ENCODE measurements around the gene PIGL. TPM values are rescaled to one million over a fixed set of nuclear protein-coding genes. Genes with fewer than 3 reads are reported as not detected.

PIGL gene
- total RNA-seq, 1 experiment from 2014 or later, result 59.2 TPM

DNA sequence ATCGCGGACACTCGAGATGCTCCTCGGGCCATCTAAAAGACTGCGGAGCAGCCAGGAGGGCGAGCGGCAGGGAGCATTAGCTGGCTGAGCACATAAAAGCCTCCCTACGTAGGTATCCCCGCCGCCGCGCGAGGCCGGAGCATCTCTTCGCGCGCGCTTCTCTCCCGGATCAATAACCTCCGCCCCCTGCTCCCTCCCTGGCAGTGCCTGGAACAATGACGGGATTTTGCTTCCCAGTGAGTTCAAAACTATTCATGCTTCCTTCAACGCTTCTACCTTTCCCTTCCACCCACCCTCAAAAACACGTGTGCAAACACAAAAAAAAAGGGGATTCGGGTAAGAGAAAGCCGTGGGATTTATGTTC is 135.3 kb downstream of the PIGL start:
- peak overlapping the region; percentile 82 for H2AFZ ChIP-seq
- peak in 1 of 2 experiments; percentile 8 for DNase-seq
- CTCF ChIA-PET, result interaction anchor here (0.6 to 1.0 kb wide), 2 partner anchors 94 to 122 kb away, joined by 4 to 7 read pairs; no protein-coding TSS in a partner anchor
- peaks cover 13% of the 10 kb centered on the region for H3K79me2 ChIP-seq (ENCODE audit: low read depth)
- no peak for TF ChIP-seq EZH2 (IDR thresholded peaks at IDR 0.05; ENCODE audit: low read depth)
- TF ChIP-seq, protein P1, sequence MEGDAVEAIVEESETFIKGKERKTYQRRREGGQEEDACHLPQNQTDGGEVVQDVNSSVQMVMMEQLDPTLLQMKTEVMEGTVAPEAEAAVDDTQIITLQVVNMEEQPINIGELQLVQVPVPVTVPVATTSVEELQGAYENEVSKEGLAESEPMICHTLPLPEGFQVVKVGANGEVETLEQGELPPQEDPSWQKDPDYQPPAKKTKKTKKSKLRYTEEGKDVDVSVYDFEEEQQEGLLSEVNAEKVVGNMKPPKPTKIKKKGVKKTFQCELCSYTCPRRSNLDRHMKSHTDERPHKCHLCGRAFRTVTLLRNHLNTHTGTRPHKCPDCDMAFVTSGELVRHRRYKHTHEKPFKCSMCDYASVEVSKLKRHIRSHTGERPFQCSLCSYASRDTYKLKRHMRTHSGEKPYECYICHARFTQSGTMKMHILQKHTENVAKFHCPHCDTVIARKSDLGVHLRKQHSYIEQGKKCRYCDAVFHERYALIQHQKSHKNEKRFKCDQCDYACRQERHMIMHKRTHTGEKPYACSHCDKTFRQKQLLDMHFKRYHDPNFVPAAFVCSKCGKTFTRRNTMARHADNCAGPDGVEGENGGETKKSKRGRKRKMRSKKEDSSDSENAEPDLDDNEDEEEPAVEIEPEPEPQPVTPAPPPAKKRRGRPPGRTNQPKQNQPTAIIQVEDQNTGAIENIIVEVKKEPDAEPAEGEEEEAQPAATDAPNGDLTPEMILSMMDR (conservative IDR thresholded peaks at IDR 0.05), result no peak
- no peaks in the 10 kb centered on the region for H4K20me1 ChIP-seq (ENCODE audit: insufficient read depth)
- intact Hi-C loops (cut with micrococcal nuclease; ENCODE audit: unreplicated experiment), result loop anchor here (5.0 kb wide), 2 partner anchors 65 to 135 kb away; partner anchors contain the start of genes NCOR1 and PIGL
- H3K9me2 ChIP-seq (ENCODE audit: insufficient read depth), result no peaks in the 10 kb centered on the region
- POLR2A ChIA-PET (ENCODE audit: unreplicated experiment), result no interaction called here
- H3K27ac ChIP-seq, result no peak overlapping the region
- no peaks in the 10 kb centered on the region; the same call in 1 of the 2 replicates for H3F3A ChIP-seq (ENCODE audit: insufficient read depth, low read depth)
- H3K4me1 ChIP-seq (replicated peaks; ENCODE audit: insufficient read depth), result peaks cover 10% of the 10 kb centered on the region
- H3K4me3 ChIP-seq, result peak overlapping the region; percentile 73
- no peaks in the 10 kb centered on the region for H3K9me3 ChIP-seq (ENCODE audit: insufficient read depth, low read depth)
- H3K36me3 ChIP-seq (ENCODE audit: low read depth), result no peaks in the 10 kb centered on the region
- peak overlapping the region; percentile 96 for H3K4me2 ChIP-seq
- H3K27me3 ChIP-seq (ENCODE audit: insufficient read depth, low read depth), result no peaks in the 10 kb centered on the region
- BruUV-seq (replicated peaks), result TSS peak; percentile 64

DNA sequence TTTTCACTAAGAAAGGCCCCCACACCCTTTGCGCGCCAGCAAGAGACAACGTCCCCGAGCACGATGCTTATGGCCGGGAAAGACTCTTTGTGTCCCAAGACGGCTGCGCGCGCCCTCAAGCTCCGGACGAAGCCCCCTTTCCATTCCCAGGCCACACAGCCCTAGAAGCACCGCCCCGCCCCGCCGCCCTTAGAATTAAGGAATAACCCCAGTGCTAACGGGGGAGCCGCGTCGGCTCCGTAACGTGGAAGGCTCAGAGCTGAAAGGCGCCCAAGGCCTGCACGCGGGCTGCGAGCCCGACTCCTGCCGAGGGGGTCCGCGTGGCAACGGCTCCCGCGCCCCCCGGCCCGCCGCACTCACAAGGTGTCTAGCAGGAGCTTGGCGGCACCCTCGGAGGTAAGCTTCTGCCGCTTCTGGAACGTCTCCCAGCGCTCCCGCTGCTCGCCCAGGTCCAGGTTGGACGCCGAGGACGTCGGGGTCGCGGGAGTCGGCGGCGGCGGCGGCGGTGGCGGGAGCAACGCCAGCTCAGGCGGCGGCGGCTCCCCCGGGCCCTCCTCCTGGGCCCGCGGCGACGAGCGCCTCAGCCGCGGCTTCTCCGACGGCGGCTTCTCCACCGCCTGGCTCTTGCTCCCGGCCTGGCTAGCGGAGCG is 135.8 kb downstream of the PIGL start:
- H3K27ac ChIP-seq, result no peak overlapping the region
- peak overlapping the region; percentile 73 for H3K4me3 ChIP-seq
- POLR2A ChIA-PET (ENCODE audit: unreplicated experiment), result interaction anchor here (0.6 to 0.7 kb wide), 2 partner anchors 67 to 703 kb away, joined by 6 to 7 read pairs; no protein-coding TSS in a partner anchor
- peaks cover 10% of the 10 kb centered on the region for H3K4me1 ChIP-seq (replicated peaks; ENCODE audit: insufficient read depth)
- H3K79me2 ChIP-seq (ENCODE audit: low read depth), result peaks cover 13% of the 10 kb centered on the region
- no peak for TF ChIP-seq EZH2 (IDR thresholded peaks at IDR 0.05; ENCODE audit: low read depth)
- TF ChIP-seq, protein P1 (conservative IDR thresholded peaks at IDR 0.05), result no peak
- no TSS peak for BruUV-seq (replicated peaks)
- H3K27me3 ChIP-seq (ENCODE audit: insufficient read depth, low read depth), result no peaks in the 10 kb centered on the region
- H3K9me2 ChIP-seq (ENCODE audit: insufficient read depth), result no peaks in the 10 kb centered on the region
- DNase-seq, result peak in 1 of 2 experiments; percentile 49
- H2AFZ ChIP-seq, result peak overlapping the region; percentile 82
- H3K36me3 ChIP-seq (ENCODE audit: low read depth), result no peaks in the 10 kb centered on the region
- H3K9me3 ChIP-seq (ENCODE audit: insufficient read depth, low read depth), result no peaks in the 10 kb centered on the region
- no peaks in the 10 kb centered on the region; the same call in 1 of the 2 replicates for H3F3A ChIP-seq (ENCODE audit: insufficient read depth, low read depth)
- no peaks in the 10 kb centered on the region for H4K20me1 ChIP-seq (ENCODE audit: insufficient read depth)
- CTCF ChIA-PET, result interaction anchor here (0.6 to 1.0 kb wide), 4 partner anchors 11 to 122 kb away, joined by 4 to 8 read pairs (median 6); no protein-coding TSS in a partner anchor
- peak overlapping the region; percentile 96 for H3K4me2 ChIP-seq
- intact Hi-C loops (cut with micrococcal nuclease; ENCODE audit: unreplicated experiment), result loop anchor here (5.0 kb wide), 2 partner anchors 65 to 135 kb away; partner anchors contain the start of genes NCOR1 and PIGL

DNA sequence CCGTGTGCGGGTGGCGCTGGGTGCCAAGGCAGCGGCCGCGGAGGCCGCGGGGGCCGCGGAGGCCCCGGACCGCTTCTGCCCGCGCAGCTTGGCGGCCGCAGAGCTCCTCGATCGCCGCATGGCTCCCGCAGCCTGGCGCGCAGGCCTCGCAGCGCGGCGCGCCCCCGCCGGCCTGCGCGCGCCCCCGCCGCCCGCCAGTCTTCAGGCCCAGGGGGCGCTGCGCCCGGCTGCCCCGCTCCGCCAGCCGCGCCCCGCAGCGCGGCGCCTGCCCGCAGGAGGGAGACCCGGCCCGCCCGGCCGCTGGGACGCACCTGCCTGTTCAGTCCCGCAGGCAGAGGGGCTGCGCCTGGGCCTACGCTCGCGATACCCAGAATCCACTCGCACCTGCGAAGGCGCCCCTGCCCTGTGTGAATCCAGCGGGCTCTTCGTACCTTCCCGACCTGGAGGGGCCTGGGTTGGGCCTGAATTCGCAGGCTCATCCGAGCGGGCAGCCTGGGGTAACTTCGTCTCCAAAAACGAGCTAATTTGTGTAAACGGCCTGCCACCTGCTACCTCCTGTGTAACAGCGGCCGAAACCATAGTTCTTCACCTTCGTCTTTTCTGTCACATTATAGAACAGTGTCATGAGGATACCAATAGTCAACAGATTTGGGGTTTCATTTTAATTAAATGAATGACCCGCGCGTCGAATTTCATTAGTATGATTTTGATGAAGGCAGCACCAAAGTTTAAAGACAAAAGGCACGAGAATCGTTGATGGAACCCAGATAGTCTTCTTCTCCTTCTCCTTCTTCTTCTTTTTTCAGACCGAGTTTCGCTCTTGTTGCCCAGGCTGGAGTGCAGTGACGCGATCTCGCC is 136.5 kb downstream of the PIGL start, which contains the start of gene CENPV:
Gene CENPV, minus strand, starts transcription at position 153 of the 858 bp plus-strand sequence. Its CDS starts 33 bp downstream, at position 120.
- Histone ChIP-seq H3K4me3 (peak within 1 kb of the TSS; percentile 73), H2AFZ (peak within 1 kb of the TSS; percentile 82), H3K9me3 (ENCODE audit: insufficient read depth, low read depth) (no peaks in the 10 kb centered on the region), H3K36me3 (ENCODE audit: low read depth) (no peaks in the 10 kb centered on the region), H3K27ac (no peak within 1 kb of the TSS), H3K9me2 (ENCODE audit: insufficient read depth) (no peaks in the 10 kb centered on the region), H3K4me1 (replicated peaks; ENCODE audit: insufficient read depth) (peaks cover 10% of the 10 kb centered on the region), H3K27me3 (ENCODE audit: insufficient read depth, low read depth) (no peaks in the 10 kb centered on the region), H4K20me1 (ENCODE audit: insufficient read depth) (no peaks in the 10 kb centered on the region), H3F3A (ENCODE audit: insufficient read depth, low read depth) (no peaks in the 10 kb centered on the region; the same call in 1 of the 2 replicates), H3K79me2 (ENCODE audit: low read depth) (peaks cover 13% of the 10 kb centered on the region), H3K4me2 (peak within 1 kb of the TSS; percentile 96)
- intact Hi-C loops (cut with micrococcal nuclease; ENCODE audit: unreplicated experiment), result loop anchor here (5.0 kb wide), 2 partner anchors 66 to 136 kb away; partner anchors contain the start of genes NCOR1 and PIGL
- TSS peak; percentile 35 for BruUV-seq (replicated peaks)
- no peak for DNase-seq
- ChIA-PET CTCF (interaction anchor here (0.6 to 1.0 kb wide), 3 partner anchors 10 to 93 kb away, joined by 4 to 8 read pairs (median 7); no protein-coding TSS in a partner anchor), POLR2A (ENCODE audit: unreplicated experiment) (interaction anchor here (0.6 to 0.7 kb wide), 2 partner anchors 67 to 704 kb away, joined by 6 to 7 read pairs; no protein-coding TSS in a partner anchor)
- TF ChIP-seq, protein P1 (conservative IDR thresholded peaks at IDR 0.05), result no peak
- TF ChIP-seq EZH2 (IDR thresholded peaks at IDR 0.05; ENCODE audit: low read depth), result no peak

All from PC-9 (cell line).